ENCODE data around the gene CCDC195. TPM values are rescaled to one million over a fixed set of nuclear protein-coding genes. Genes with fewer than 3 reads are reported as not detected.

The CCDC195 gene
- total RNA-seq (2014; rRNA removed; shearing (Covaris generic)): not detected in 2 replicates

GRCh38 chr2:224716201-224716600 is at the start of gene CCDC195:
Gene CCDC195, minus strand, starts transcription at chr2:224716365. Its CDS starts 0 bp downstream, at chr2:224716365.
- DNase-seq (ENCODE audit: low read depth): no peak

- DNase-seq (ENCODE audit: low read depth): no peak
These were observed 48.5 kb upstream of the CCDC195 start for GRCh38 chr2:224764565-224765236.

- no peak for DNase-seq (ENCODE audit: low read depth)
These were observed 41.9 kb upstream of the CCDC195 start for GRCh38 chr2:224757934-224758548.

GRCh38 chr2:224753743-224754540 is 37.8 kb upstream of the CCDC195 start:
- peak; percentile 29 for DNase-seq (ENCODE audit: low read depth)

GRCh38 chr2:224751996-224752698 is 36.0 kb upstream of the CCDC195 start:
- no peak for DNase-seq (ENCODE audit: low read depth)

GRCh38 chr2:224749136-224749535 is 33.0 kb upstream of the CCDC195 start:
- no peak for DNase-seq (ENCODE audit: low read depth)

- no peak for DNase-seq (ENCODE audit: low read depth)
These were observed 31.6 kb upstream of the CCDC195 start for GRCh38 chr2:224747765-224748164.

- no peak for DNase-seq (ENCODE audit: low read depth)
These were observed 20.1 kb upstream of the CCDC195 start for GRCh38 chr2:224736227-224736626.

- DNase-seq (ENCODE audit: low read depth): no peak
These were observed 18.8 kb upstream of the CCDC195 start for GRCh38 chr2:224734949-224735348.

GRCh38 chr2:224731665-224732064 is 15.5 kb upstream of the CCDC195 start:
- no peak for DNase-seq (ENCODE audit: low read depth)

- no peak for DNase-seq (ENCODE audit: low read depth)
These were observed 13.3 kb upstream of the CCDC195 start for GRCh38 chr2:224729435-224729834.

- DNase-seq (ENCODE audit: low read depth): no peak
These were observed 8.2 kb upstream of the CCDC195 start for GRCh38 chr2:224724331-224724730.

GRCh38 chr2:224723586-224724217 is 7.5 kb upstream of the CCDC195 start:
- DNase-seq (ENCODE audit: low read depth): no peak

- no peak for DNase-seq (ENCODE audit: low read depth)
These were observed 6.6 kb upstream of the CCDC195 start for GRCh38 chr2:224722770-224723169.

- peak; percentile 51 for DNase-seq (ENCODE audit: low read depth)
These were observed 6.1 kb upstream of the CCDC195 start for GRCh38 chr2:224722250-224722649.

GRCh38 chr2:224716921-224717320 is 756 bp upstream of the CCDC195 start:
- no peak for DNase-seq (ENCODE audit: low read depth)

- no peak for DNase-seq (ENCODE audit: low read depth)
These were observed 4.1 kb downstream of the CCDC195 start for GRCh38 chr2:224711859-224712665.

- no peak for DNase-seq (ENCODE audit: low read depth)
These were observed 4.8 kb downstream of the CCDC195 start for GRCh38 chr2:224711381-224711780.

- DNase-seq (ENCODE audit: low read depth): no peak
These were observed 6.9 kb downstream of the CCDC195 start for GRCh38 chr2:224709301-224709700.

GRCh38 chr2:224694502-224694901 is 21.7 kb downstream of the CCDC195 start:
- DNase-seq (ENCODE audit: low read depth): no peak

- no peak for DNase-seq (ENCODE audit: low read depth)
These were observed 24.6 kb downstream of the CCDC195 start for GRCh38 chr2:224691563-224691962.
